Left lung (tissue), 10 donors: Measurements from ENCODE around the gene RBFA. TPM values are rescaled to one million over a fixed set of nuclear protein-coding genes. Genes with fewer than 3 reads are reported as not detected.

Source experiments
- ATAC-seq: fragments of 200-7000 bp; cut with Tn5 transposase; one replicate; pipeline ENCODE4 v1.9.1; 2020; ENCODE audit warnings: moderate library complexity
- DNase-seq, 4 donors: peaks; one replicate each; pipeline ENCODE4 v3.0.0-alpha.2; 2013 to 2020
- H3K27ac ChIP-seq, 2 donors: fragments of 200-600 bp; sonication (generic) in 1 of 2; one replicate each; pipeline versions ENCODE4 v1.5.0 to v1.8.0; 2020 to 2021
- H3K27me3 ChIP-seq, 2 donors: fragments of 200-600 bp; sonication (generic) in 1 of 2; one replicate each; pipeline versions ENCODE4 v1.5.0 to v1.8.0; 2020 to 2021
- H3K36me3 ChIP-seq, 2 donors: fragments of 200-600 bp; sonication (generic) in 1 of 2; one replicate each; pipeline versions ENCODE4 v1.5.0 to v1.8.0; 2020 to 2021
- H3K4me1 ChIP-seq, 2 donors: fragments of 200-600 bp; one replicate each; pipeline ENCODE4 v1.8.0; 2021
- H3K4me3 ChIP-seq, 2 donors: fragments of 200-600 bp; sonication (generic) in 1 of 2; one replicate each; pipeline versions ENCODE4 v1.5.0 to v1.8.0; 2020 to 2021; ENCODE audit warnings: mild to moderate bottlenecking in 1 of 2
- H3K9me3 ChIP-seq, 2 donors: fragments of 200-600 bp; sonication (generic) in 1 of 2; one replicate each; pipeline versions ENCODE4 v1.5.0 to v1.8.0; 2020 to 2021
- CTCF ChIP-seq, 2 donors: fragments of 200-600 bp; sonication (generic) in 1 of 2; IDR thresholded peaks; one replicate each; pipeline versions ENCODE4 v1.5.0 to v1.8.0; 2021; ENCODE audit warnings: antibody characterized with exemption in 2 of 2
- intact Hi-C, 2 donors: fragments of 100-400 bp; cut with DNase I; formaldehyde crosslinking; loops; one replicate each; pipeline versions ENCODE4 v1.11.2 to v1.14.2; 2022
- polyA plus RNA-seq, 6 donors: library from polyadenylated mRNA; unstranded; fragments of 120-200 nt; gene quantifications; one replicate each; pipeline ENCODE4 v1.2.1, GENCODE V29; 2013; ENCODE audit not compliant: insufficient read length in 6 of 6
- total RNA-seq, 2 donors: library from RNA; stranded (reverse); fragmentation: NEBNext Ultra II Directional; extraction: Animal tissue kit (Norgen Biotek cat#: 25700); gene quantifications; one replicate each; pipeline ENCODE4 v1.2.1, GENCODE V29; 2021
- donor health status: DM: no; HTN: yes; CAD: no.
- donor health status: DM: no; HTN: no; CAD: no.

The RBFA gene
- total and polyA plus RNA-seq, 8 donors = 18.7 to 47.4 (median 39.5) TPM

- Histone ChIP-seq H3K9me3 (peaks cover 0 to 5% of the 10 kb centered on the region in 2 donors), H3K4me1 (no peaks in the 10 kb centered on the region), H3K4me3 (no peak overlapping the region), H3K27me3 (no peaks in the 10 kb centered on the region), H3K36me3 (peaks cover 0 to 62% of the 10 kb centered on the region in 2 donors), H3K27ac (no peak overlapping the region)
- DNase-seq (peak in 2 of 4 donors; percentile 9 to 21), ATAC-seq (no peak)
- TF ChIP-seq CTCF (IDR thresholded peaks at IDR 0.05) = no peak
- intact Hi-C loops = no loop called here
Measured at GRCh38 chr18:80046011-80046410, 11.8 kb downstream of the RBFA start.

GRCh38 chr18:80046431-80046830 lies 12.2 kb downstream of the RBFA start:
- H3K36me3 ChIP-seq = peaks cover 0 to 66% of the 10 kb centered on the region in 2 donors
- intact Hi-C loops = no loop called here
- H3K27me3 ChIP-seq = no peaks in the 10 kb centered on the region
- H3K27ac ChIP-seq = no peak overlapping the region
- peaks cover 0 to 9% of the 10 kb centered on the region in 2 donors for H3K9me3 ChIP-seq
- ATAC-seq (no peak), DNase-seq (no peak)
- no peak overlapping the region for H3K4me3 ChIP-seq
- no peaks in the 10 kb centered on the region for H3K4me1 ChIP-seq
- TF ChIP-seq CTCF (IDR thresholded peaks at IDR 0.05) = no peak

GRCh38 chr18:80046961-80047541 lies 12.8 kb downstream of the RBFA start:
- no peak overlapping the region for H3K4me3 ChIP-seq
- DNase-seq = no peak
- TF ChIP-seq CTCF (IDR thresholded peaks at IDR 0.05) = no peak
- peaks cover 0 to 14% of the 10 kb centered on the region in 2 donors for H3K9me3 ChIP-seq
- H3K27me3 ChIP-seq = no peaks in the 10 kb centered on the region
- ATAC-seq = no peak
- H3K27ac ChIP-seq = no peak overlapping the region
- H3K36me3 ChIP-seq = peaks cover 0 to 66% of the 10 kb centered on the region in 2 donors
- intact Hi-C loops = no loop called here
- no peaks in the 10 kb centered on the region for H3K4me1 ChIP-seq

- Histone ChIP-seq H3K4me1 (no peaks in the 10 kb centered on the region), H3K4me3 (no peak overlapping the region), H3K27me3 (no peaks in the 10 kb centered on the region), H3K9me3 (peaks cover 0 to 48% of the 10 kb centered on the region in 2 donors), H3K36me3 (peaks cover 0 to 34% of the 10 kb centered on the region in 2 donors), H3K27ac (no peak overlapping the region)
- ATAC-seq = no peak
- TF ChIP-seq CTCF (IDR thresholded peaks at IDR 0.05) = no peak
- DNase-seq = no peak
- intact Hi-C loops = no loop called here
Measured at GRCh38 chr18:80050797-80051196, 16.6 kb downstream of the RBFA start.

- TF ChIP-seq CTCF (IDR thresholded peaks at IDR 0.05) = no peak
- Histone ChIP-seq H3K4me3 (no peak overlapping the region), H3K27me3 (no peaks in the 10 kb centered on the region), H3K4me1 (no peaks in the 10 kb centered on the region), H3K9me3 (peaks cover 0 to 83% of the 10 kb centered on the region in 2 donors), H3K36me3 (peaks cover 0 to 3% of the 10 kb centered on the region in 2 donors), H3K27ac (no peak overlapping the region)
- intact Hi-C loops = no loop called here
- DNase-seq (no peak), ATAC-seq (no peak)
Measured at GRCh38 chr18:80056095-80056494, 21.9 kb downstream of the RBFA start.
